Placental pericyte (primary cell): ENCODE measurements around the gene KRTAP15-1. TPM values are rescaled to one million over a fixed set of nuclear protein-coding genes. Genes with fewer than 3 reads are reported as not detected.

Source experiments
- total RNA-seq: library from RNA; depleted of rRNA; stranded (reverse); fragments of >200 nt; gene quantifications from 2 replicates; pipeline ENCODE4 v1.2.3, GENCODE V29; 2012

KRTAP15-1 gene
- total RNA-seq = not detected in 2 replicates

GRCh38 chr21:30439975-30440374 lies at the start of gene KRTAP15-1:
TSS of gene KRTAP15-1 (plus strand) at chr21:30440275. CDS start at chr21:30440328, 53 bp downstream.

GRCh38 chr21:30395731-30396130 lies 44.3 kb upstream of the KRTAP15-1 start, which contains the start of gene KRTAP13-1:
TSS of gene KRTAP13-1 (plus strand) at chr21:30396031. CDS start at chr21:30396087, 56 bp downstream.

GRCh38 chr21:30425826-30426225 lies 14.2 kb upstream of the KRTAP15-1 start, which contains the start of gene KRTAP13-3:
TSS of gene KRTAP13-3 (minus strand) at chr21:30425926. CDS start at chr21:30425912, 14 bp downstream.

GRCh38 chr21:30430170-30430655 lies 9.9 kb upstream of the KRTAP15-1 start, which contains the start of gene KRTAP13-4:
TSS of gene KRTAP13-4 (plus strand) at chr21:30430220. CDS start at chr21:30430276, 56 bp downstream.

GRCh38 chr21:30480145-30480544 lies 40.1 kb downstream of the KRTAP15-1 start, which contains the start of gene KRTAP19-1:
TSS of gene KRTAP19-1 (minus strand) at chr21:30480367. CDS start at chr21:30480317, 50 bp downstream.

GRCh38 chr21:30487336-30487735 lies 47.3 kb downstream of the KRTAP15-1 start, which contains the start of gene KRTAP19-2:
TSS of gene KRTAP19-2 (minus strand) at chr21:30487436. CDS start at chr21:30487348, 88 bp downstream.

Other genes starting within 250 kb of the KRTAP15-1 start
- gene CLDN8, start 224.2 kb upstream of the KRTAP15-1 start, total RNA-seq = not detected in 2 replicates
- not detected in 2 replicates for gene KRTAP24-1, start 157.3 kb upstream of the KRTAP15-1 start, total RNA-seq
- not detected in 2 replicates for gene KRTAP25-1, start 150.8 kb upstream of the KRTAP15-1 start, total RNA-seq
- gene KRTAP26-1, start 120.0 kb upstream of the KRTAP15-1 start, total RNA-seq = not detected in 2 replicates
- gene KRTAP27-1, start 102.6 kb upstream of the KRTAP15-1 start, total RNA-seq = not detected in 2 replicates
- gene KRTAP23-1, start 91.7 kb upstream of the KRTAP15-1 start, total RNA-seq = not detected in 2 replicates
- gene KRTAP13-2, start 68.0 kb upstream of the KRTAP15-1 start, total RNA-seq = not detected in 2 replicates
- gene KRTAP13-1, start 44.2 kb upstream of the KRTAP15-1 start, total RNA-seq = not detected in 2 replicates
- not detected in 2 replicates for gene KRTAP13-3, start 14.3 kb upstream of the KRTAP15-1 start, total RNA-seq
- gene KRTAP13-4, start 10.1 kb upstream of the KRTAP15-1 start, total RNA-seq = not detected in 2 replicates
- not detected in 2 replicates for gene KRTAP19-1, start 40.1 kb downstream of the KRTAP15-1 start, total RNA-seq
- gene KRTAP19-2, start 47.2 kb downstream of the KRTAP15-1 start, total RNA-seq = not detected in 2 replicates
- not detected in 2 replicates for gene KRTAP19-3, start 51.7 kb downstream of the KRTAP15-1 start, total RNA-seq
- gene KRTAP19-4, start 56.9 kb downstream of the KRTAP15-1 start, total RNA-seq = not detected in 2 replicates
- not detected in 2 replicates for gene KRTAP19-5, start 61.9 kb downstream of the KRTAP15-1 start, total RNA-seq
- gene KRTAP19-6, start 101.6 kb downstream of the KRTAP15-1 start, total RNA-seq = not detected in 2 replicates
- gene KRTAP19-7, start 121.0 kb downstream of the KRTAP15-1 start, total RNA-seq = not detected in 2 replicates
- gene KRTAP22-2, start 150.1 kb downstream of the KRTAP15-1 start, total RNA-seq = not detected in 2 replicates
- not detected in 2 replicates for gene KRTAP6-3, start 152.2 kb downstream of the KRTAP15-1 start, total RNA-seq
- not detected in 2 replicates for gene KRTAP6-2, start 158.6 kb downstream of the KRTAP15-1 start, total RNA-seq
- not detected in 2 replicates for gene KRTAP22-1, start 160.8 kb downstream of the KRTAP15-1 start, total RNA-seq
- not detected in 2 replicates for gene KRTAP6-1, start 173.7 kb downstream of the KRTAP15-1 start, total RNA-seq
- gene KRTAP20-1, start 176.2 kb downstream of the KRTAP15-1 start, total RNA-seq = not detected in 2 replicates
- gene KRTAP20-4, start 180.4 kb downstream of the KRTAP15-1 start, total RNA-seq = not detected in 2 replicates
- gene KRTAP20-2, start 194.9 kb downstream of the KRTAP15-1 start, total RNA-seq = not detected in 2 replicates
- not detected in 2 replicates for gene KRTAP20-3, start 202.6 kb downstream of the KRTAP15-1 start, total RNA-seq